Heart left ventricle (tissue), 13 donors: ENCODE data around the gene ECEL1.

ENCODE experiments used
- CTCF ChIP-seq, 12 donors: fragments of 200-600 bp; sonication (generic) in 4 of 12; IDR thresholded peaks; one replicate each; pipeline versions ENCODE4 v1.5.0 to v1.8.0; 2018 to 2022; ENCODE audit warnings: antibody characterized with exemption in 12 of 12, mild to moderate bottlenecking in 5 of 12
- POLR2A ChIP-seq, 2 donors: fragments of 450-650 bp; IDR thresholded peaks; one replicate each; pipeline ENCODE4 v1.6.1; 2017; ENCODE audit warnings: antibody characterized with exemption in 2 of 2, mild to moderate bottlenecking in 2 of 2, moderate library complexity in 2 of 2
- donor health status: ischemic (EF 13 %, LVEDD 7.1; RV severe dilation, severe dysfunction).
- donor health status: DM: no; HTN: yes; CAD: no.
- donor health status: DM: no; HTN: no; CAD: no.
- donor health status: ischemic (EF 25% LVEDD 6.9; RV normal size, moderate dysfunction).
- donor health status: ischemic (EF 25% LVEDD 5.7; RV mildly dilated, moderate dysfunction).
- donor health status: ischemic (EF 35%, LVEDD 5.7; RV mildly dilated, moderate dysfunction).
- donor health status: nonischemic (EF 11% LVEDD 7.7; RV severe dilation, severe dysfunction).
- donor health status: DM: yes; HTN: yes; CAD: no.
- donor health status: PGD.
- donor health status: ischemic (EF 29% LVEDD 5.4; RV normal size, mild dysfunction).
- donor health status: nonischemic (EF 23%, LVEDD 6.1; RV moderate dilation, normal function).

- no peak for TF ChIP-seq POLR2A (IDR thresholded peaks at IDR 0.05)
- no peak for TF ChIP-seq CTCF (IDR thresholded peaks at IDR 0.05)
Measured at GRCh38 chr2:232493701-232494474, 6.3 kb upstream of the ECEL1 start.
